Tibial nerve (tissue), 4 donors: ENCODE data around the gene DUSP7. TPM values are rescaled to one million over a fixed set of nuclear protein-coding genes. Genes with fewer than 3 reads are reported as not detected.

Source experiments
- DNase-seq, 2 donors: peaks; one replicate each; pipeline ENCODE4 v3.0.0-alpha.2; 2019; ENCODE audit warnings: low spot score in 2 of 2
- H3K27ac ChIP-seq, 4 donors: fragments of 200-600 bp; sonication (generic) in 3 of 4; one replicate each; pipeline ENCODE4 v1.5.1; 2017 to 2019; ENCODE audit warnings: mild to moderate bottlenecking in 1 of 4
- H3K27me3 ChIP-seq, 2 donors: fragments of 200-600 bp; sonication (generic) in 1 of 2; one replicate each; pipeline versions ENCODE4 v1.5.1 to v1.6.0; 2017 to 2019
- H3K36me3 ChIP-seq, 3 donors: fragments of 200-600 bp; sonication (generic); one replicate each; pipeline ENCODE4 v1.5.1; 2018 to 2019
- H3K4me1 ChIP-seq, 4 donors: fragments of 200-600 bp; sonication (generic) in 3 of 4; one replicate each; pipeline ENCODE4 v1.5.1; 2017 to 2019
- H3K4me3 ChIP-seq, 4 donors: fragments of 200-600 bp; sonication (generic) in 3 of 4; one replicate each; pipeline ENCODE4 v1.5.1; 2017 to 2019; ENCODE audit warnings: mild to moderate bottlenecking in 1 of 4, moderate library complexity in 1 of 4
- H3K9me3 ChIP-seq, 4 donors: fragments of 200-600 bp; sonication (generic) in 3 of 4; one replicate each; pipeline ENCODE4 v1.5.1; 2017 to 2019
- EP300 ChIP-seq, 2 donors: sonication (generic); formaldehyde crosslinking; IDR thresholded peaks; one replicate each; pipeline ENCODE4 v1.6.1; 2017; ENCODE audit warnings: antibody characterized with exemption in 2 of 2, mild to moderate bottlenecking in 1 of 2
- POLR2A ChIP-seq, 2 donors: fragments of 450-650 bp; IDR thresholded peaks; one replicate each; pipeline ENCODE4 v1.6.1; 2017; ENCODE audit warnings: antibody characterized with exemption in 2 of 2, mild to moderate bottlenecking in 2 of 2, moderate library complexity in 2 of 2
- WGBS, 2 donors: methylation state at CpG; one replicate each; pipeline ENCODE4 v1.1.5; 2018; 5-methylcytosine and 5-hydroxymethylcytosine counted together
- total RNA-seq, 4 donors: library from RNA; depleted of rRNA; stranded (reverse); fragments of >200 nt; gene quantifications; one replicate each; pipeline ENCODE4 v1.1.0, GENCODE V29; 2016
- TF ChIP-seq, protein P1 (sequence below), 5 experiments: fragments of 200-600 bp in 3 of 5; fragments of 450-650 bp in 2 of 5; sonication (generic) in 3 of 5; IDR thresholded peaks; one replicate each; pipeline ENCODE4 v1.5.1; 2016 to 2019; ENCODE audit warnings: antibody characterized with exemption in 5 of 5, mild to moderate bottlenecking in 3 of 5, moderate library complexity in 2 of 5

The DUSP7 gene
- total RNA-seq, 4 donors from 2014 or later = 8.1 to 15.0 (median 11.5) TPM

DNA sequence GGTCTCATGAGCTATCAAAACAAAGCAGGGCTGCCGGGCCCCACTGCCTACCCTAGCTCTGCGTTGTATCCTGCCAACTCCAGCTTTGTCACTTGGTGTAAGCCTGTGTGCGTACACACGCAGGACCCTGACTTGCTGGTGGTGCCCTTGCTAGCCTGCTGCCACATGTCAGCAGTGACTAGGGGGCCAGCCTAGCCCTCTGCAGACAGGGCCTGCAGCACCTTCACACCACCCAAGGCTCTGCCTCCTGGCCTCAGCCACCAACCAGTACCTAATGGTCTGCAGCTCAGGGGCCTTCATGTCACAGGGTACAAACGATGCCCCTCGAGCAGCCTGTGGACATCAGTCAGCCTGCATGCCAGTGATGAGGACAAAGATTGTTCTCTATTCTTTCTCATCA lies 30.1 kb upstream of the DUSP7 start:
- H3K4me1 ChIP-seq = peaks cover 0 to 51% (median 29%) of the 10 kb centered on the region in 4 donors
- H3K27ac ChIP-seq = no peak overlapping the region
- DNase-seq = no peak
- TF ChIP-seq EP300 (IDR thresholded peaks at IDR 0.05) (no peak), POLR2A (IDR thresholded peaks at IDR 0.05) (no peak)
- TF ChIP-seq, protein P1, sequence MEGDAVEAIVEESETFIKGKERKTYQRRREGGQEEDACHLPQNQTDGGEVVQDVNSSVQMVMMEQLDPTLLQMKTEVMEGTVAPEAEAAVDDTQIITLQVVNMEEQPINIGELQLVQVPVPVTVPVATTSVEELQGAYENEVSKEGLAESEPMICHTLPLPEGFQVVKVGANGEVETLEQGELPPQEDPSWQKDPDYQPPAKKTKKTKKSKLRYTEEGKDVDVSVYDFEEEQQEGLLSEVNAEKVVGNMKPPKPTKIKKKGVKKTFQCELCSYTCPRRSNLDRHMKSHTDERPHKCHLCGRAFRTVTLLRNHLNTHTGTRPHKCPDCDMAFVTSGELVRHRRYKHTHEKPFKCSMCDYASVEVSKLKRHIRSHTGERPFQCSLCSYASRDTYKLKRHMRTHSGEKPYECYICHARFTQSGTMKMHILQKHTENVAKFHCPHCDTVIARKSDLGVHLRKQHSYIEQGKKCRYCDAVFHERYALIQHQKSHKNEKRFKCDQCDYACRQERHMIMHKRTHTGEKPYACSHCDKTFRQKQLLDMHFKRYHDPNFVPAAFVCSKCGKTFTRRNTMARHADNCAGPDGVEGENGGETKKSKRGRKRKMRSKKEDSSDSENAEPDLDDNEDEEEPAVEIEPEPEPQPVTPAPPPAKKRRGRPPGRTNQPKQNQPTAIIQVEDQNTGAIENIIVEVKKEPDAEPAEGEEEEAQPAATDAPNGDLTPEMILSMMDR (IDR thresholded peaks at IDR 0.05) = no peak
- no peaks in the 10 kb centered on the region for H3K36me3 ChIP-seq
- H3K4me3 ChIP-seq = no peak overlapping the region
- no peaks in the 10 kb centered on the region for H3K27me3 ChIP-seq
- WGBS, 2 donors = 96 to 100% methylated on average over 6 of the region's 6 CpGs
- no peaks in the 10 kb centered on the region for H3K9me3 ChIP-seq

DNA sequence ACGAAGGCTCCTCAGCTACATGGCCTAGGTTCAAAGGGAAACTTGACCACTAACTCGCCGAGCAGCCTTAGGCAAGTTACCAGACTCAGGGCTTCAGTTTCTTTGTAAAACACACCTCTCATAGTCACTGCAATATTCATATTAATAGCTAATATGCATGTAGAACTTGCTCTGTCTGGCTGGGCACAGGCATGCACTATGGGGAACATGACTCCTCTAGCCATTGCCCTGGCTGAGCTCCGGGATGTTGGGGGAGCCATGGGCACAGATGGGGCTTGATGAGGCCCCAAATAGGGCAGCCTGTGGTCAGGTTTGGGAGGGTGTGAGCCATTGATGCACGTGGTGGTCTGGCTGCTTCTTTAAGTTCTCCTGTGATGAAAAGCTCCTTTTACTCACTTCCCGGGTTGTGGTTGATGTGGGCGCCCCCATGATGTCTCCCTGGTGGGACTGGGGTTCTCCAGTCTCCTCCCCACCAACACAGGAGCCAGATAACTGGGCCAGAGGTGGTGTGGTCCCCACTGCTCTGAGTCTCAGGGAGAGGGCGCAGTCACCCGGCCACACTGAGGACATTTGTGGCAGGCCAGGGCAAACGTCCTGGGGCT lies 29.4 kb upstream of the DUSP7 start:
- peaks cover 0 to 44% (median 26%) of the 10 kb centered on the region in 4 donors for H3K4me1 ChIP-seq
- H3K9me3 ChIP-seq = no peaks in the 10 kb centered on the region
- 69 to 82% methylated on average over 10 of the region's 10 CpGs for WGBS, 2 donors
- no peak overlapping the region for H3K4me3 ChIP-seq
- H3K27me3 ChIP-seq = no peaks in the 10 kb centered on the region
- H3K36me3 ChIP-seq = no peaks in the 10 kb centered on the region
- H3K27ac ChIP-seq = no peak overlapping the region
- no peak for DNase-seq
- TF ChIP-seq, protein P1 (IDR thresholded peaks at IDR 0.05) = no peak
- TF ChIP-seq POLR2A (IDR thresholded peaks at IDR 0.05) = no peak
- TF ChIP-seq EP300 (IDR thresholded peaks at IDR 0.05) = no peak

DNA sequence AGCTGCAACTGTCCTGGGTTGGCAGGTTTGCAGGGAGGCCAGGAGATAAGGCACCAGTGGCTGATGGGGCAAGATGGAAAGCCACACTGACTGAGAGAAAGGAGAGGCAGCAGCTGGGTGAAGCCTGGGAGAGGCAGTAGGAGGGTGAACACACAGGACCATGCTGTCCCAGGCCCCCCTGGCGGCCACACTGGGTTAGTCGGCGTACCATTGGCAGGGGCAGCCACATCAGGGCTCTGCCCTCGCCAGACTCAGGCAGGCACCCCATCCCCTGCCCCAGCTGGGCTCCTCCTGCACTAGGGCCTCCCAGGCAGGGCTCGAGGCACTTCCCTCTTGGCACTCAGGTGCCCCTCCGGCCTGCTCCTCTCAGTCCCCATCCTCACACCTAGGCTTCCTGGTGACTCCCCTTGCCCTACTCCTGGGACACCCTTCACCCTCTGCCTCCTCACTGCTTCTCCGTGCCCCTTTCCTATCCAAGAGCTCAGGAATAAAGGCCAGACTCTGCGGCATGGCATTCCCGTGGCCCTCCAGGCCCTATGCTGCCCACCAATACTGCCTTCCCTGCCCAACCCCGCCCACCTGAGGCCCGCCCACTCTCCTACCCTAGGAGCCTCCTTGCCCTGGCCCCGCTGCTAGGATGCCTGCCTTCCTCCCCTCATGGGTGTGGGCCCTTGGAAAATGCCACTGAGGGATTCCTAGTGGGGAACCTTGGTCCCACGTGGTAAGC lies 28.7 kb upstream of the DUSP7 start:
- Histone ChIP-seq H3K9me3 (no peaks in the 10 kb centered on the region), H3K36me3 (no peaks in the 10 kb centered on the region), H3K4me1 (peaks cover 0 to 38% (median 21%) of the 10 kb centered on the region in 4 donors), H3K27ac (no peak overlapping the region), H3K27me3 (no peaks in the 10 kb centered on the region), H3K4me3 (no peak overlapping the region)
- TF ChIP-seq EP300 (IDR thresholded peaks at IDR 0.05) (no peak), POLR2A (IDR thresholded peaks at IDR 0.05) (no peak)
- TF ChIP-seq, protein P1 (IDR thresholded peaks at IDR 0.05) = no peak
- WGBS, 2 donors = 89 to 91% methylated on average over 13 of the region's 13 CpGs
- DNase-seq = no peak

DNA sequence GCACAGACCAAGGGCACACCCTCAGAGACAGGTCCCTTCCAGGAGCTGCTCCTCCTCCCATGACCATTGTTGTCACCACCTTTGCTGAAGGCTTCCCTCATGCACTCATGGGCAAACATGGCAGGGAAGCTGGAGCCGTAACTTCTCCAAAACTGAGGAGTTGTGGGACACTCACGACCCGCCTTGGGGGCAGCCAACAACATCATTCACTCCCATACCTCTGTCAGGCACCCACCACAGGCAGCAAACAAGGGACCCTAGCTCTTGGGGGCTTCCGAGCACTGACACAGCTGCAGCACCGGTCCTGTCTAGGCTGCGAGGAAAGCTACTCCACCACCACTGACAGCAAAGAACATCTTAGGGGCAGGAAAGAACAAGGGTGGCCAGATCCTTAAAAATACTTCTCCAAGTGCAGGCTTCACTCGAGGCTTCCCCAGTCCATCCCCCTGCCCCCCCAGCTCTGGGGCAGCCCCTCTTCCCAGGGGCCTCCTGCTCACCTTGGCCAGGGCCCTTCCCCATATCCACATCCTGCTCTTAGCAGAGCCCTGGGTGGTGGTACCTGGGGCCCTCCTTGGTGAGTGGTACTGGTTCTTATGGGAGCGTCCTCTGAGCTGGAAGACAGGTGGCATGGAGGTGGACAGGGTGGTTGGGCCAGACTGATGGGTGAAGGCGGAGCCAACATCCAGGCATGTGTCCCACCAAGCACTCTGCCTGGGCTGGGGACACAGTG lies 28.0 kb upstream of the DUSP7 start:
- H3K27ac ChIP-seq = no peak overlapping the region
- no peak for DNase-seq
- H3K36me3 ChIP-seq = no peaks in the 10 kb centered on the region
- no peaks in the 10 kb centered on the region for H3K9me3 ChIP-seq
- H3K4me3 ChIP-seq = no peak overlapping the region
- H3K4me1 ChIP-seq = peaks cover 0 to 30% (median 14%) of the 10 kb centered on the region in 4 donors
- H3K27me3 ChIP-seq = no peaks in the 10 kb centered on the region
- WGBS, 2 donors = 93 to 96% methylated on average over 8 of the region's 9 CpGs
- no peak for TF ChIP-seq EP300 (IDR thresholded peaks at IDR 0.05)
- no peak for TF ChIP-seq POLR2A (IDR thresholded peaks at IDR 0.05)
- TF ChIP-seq, protein P1 (IDR thresholded peaks at IDR 0.05) = no peak
